NT2/D1 (cell line): ENCODE data around the gene KANSL1.
"Not testable (repeated sequence)": the region's sequence is repeated elsewhere in the genome, so short reads cannot be mapped to it uniquely, and the experiment has no call there.

Experiments
- DNase-seq: peaks from one replicate; pipeline ENCODE4 v3.0.0-alpha.2; 2011; ENCODE audit warnings: low read depth, low spot score
- H3K27me3 ChIP-seq: 2 replicates; pipeline ENCODE4 v1.6.0; 2011; ENCODE audit warnings: mild to moderate bottlenecking; ENCODE audit not compliant: insufficient read length, insufficient read depth
- H3K36me3 ChIP-seq: 2 replicates; pipeline ENCODE4 v1.6.1; 2011; ENCODE audit warnings: mild to moderate bottlenecking, low read length, mixed read lengths; ENCODE audit not compliant: insufficient read depth, insufficient read length
- H3K4me1 ChIP-seq: 2 replicates; pipeline ENCODE4 v1.5.1; 2011; ENCODE audit not compliant: insufficient read depth, insufficient read length
- H3K4me3 ChIP-seq: 2 replicates; pipeline ENCODE4 v1.5.1; 2011; ENCODE audit warnings: low read depth; ENCODE audit not compliant: insufficient read length
- H3K9ac ChIP-seq: 2 replicates; pipeline ENCODE4 v1.6.0; 2011; ENCODE audit warnings: low read depth; ENCODE audit not compliant: insufficient read length
- H3K9me3 ChIP-seq: 2 replicates; pipeline ENCODE4 v1.5.1; 2011; ENCODE audit warnings: mild to moderate bottlenecking, low read length; ENCODE audit not compliant: insufficient read depth
- SUZ12 ChIP-seq: IDR thresholded peaks from 2 replicates; pipeline ENCODE4 v1.6.1; 2011; ENCODE audit not compliant: insufficient read length, insufficient read depth; ENCODE audit errors: extremely low read depth
- YY1 ChIP-seq: IDR thresholded peaks from 2 replicates; pipeline ENCODE4 v1.6.1; 2011; ENCODE audit not compliant: insufficient read length, insufficient read depth
- ZNF274 ChIP-seq: IDR thresholded peaks from 2 replicates; pipeline ENCODE4 v1.6.1; 2011; ENCODE audit warnings: mild to moderate bottlenecking, low read depth, low read length

Gene KANSL1

DNA sequence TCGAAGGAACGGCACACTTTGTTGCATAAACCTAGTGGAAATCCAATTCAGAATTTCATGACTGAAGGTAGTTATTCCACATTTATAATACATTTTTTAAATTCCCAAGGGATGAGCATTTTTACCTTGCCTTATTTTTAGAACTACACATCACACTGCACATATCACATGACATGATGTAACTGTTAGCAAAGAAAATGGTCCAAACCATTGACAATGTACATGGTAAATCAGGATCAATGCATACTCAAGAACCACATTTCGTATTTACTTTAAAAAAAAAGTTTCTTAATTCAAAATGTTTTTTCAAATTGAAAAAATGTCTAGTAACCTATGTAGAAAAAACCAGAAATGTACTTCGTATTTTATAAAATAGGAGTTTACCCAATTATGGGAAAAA lies 2.5 kb downstream of the KANSL1 start:
- Histone ChIP-seq H3K9me3 (no peaks in the 10 kb centered on the region), H3K4me3 (no peak overlapping the region), H3K4me1 (peaks cover 3% of the 10 kb centered on the region), H3K27me3 (no peaks in the 10 kb centered on the region), H3K36me3 (peaks cover 6% of the 10 kb centered on the region), H3K9ac (no peak overlapping the region)
- no peak for DNase-seq
- TF ChIP-seq YY1, result no peak
- no peak for TF ChIP-seq SUZ12
- TF ChIP-seq ZNF274, result no peak

GRCh38 chr17:46186827-46187235 lies 6.4 kb downstream of the KANSL1 start:
- not testable (repeated sequence) for H3K27me3 ChIP-seq, H3K36me3 ChIP-seq, H3K9ac ChIP-seq, H3K9me3 ChIP-seq, DNase-seq, H3K4me3 ChIP-seq
- peaks cover 10% of the 10 kb centered on the region for H3K4me1 ChIP-seq

DNA sequence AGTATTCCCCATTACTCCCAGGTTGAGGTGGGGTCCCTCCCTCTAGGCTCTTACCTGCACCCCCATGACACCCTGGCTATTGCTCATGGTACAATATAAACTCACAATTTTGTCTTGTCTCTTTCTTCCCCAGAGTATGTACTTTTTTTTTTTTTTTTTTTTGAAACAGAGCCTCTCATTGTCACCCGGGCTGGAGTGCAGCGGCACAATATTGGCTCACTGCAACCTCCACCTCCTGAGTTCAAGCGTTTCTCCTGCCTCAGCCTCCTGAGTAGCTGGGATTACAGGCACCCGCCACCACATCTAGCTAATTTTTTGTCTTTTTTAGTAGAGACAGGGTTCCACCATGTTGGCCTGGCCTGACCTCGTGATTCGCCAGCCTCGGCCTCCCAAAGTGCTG lies 8.5 kb downstream of the KANSL1 start:
- peaks cover 3% of the 10 kb centered on the region for H3K36me3 ChIP-seq
- H3K4me3 ChIP-seq, result no peak overlapping the region

GRCh38 chr17:46183383-46183782 lies 9.8 kb downstream of the KANSL1 start:
- not testable (repeated sequence) for H3K4me3 ChIP-seq, H3K27me3 ChIP-seq, DNase-seq, H3K9ac ChIP-seq, H3K36me3 ChIP-seq, H3K4me1 ChIP-seq, H3K9me3 ChIP-seq

More for the DNA sequence above, 8.5 kb downstream of the KANSL1 start:
- Histone ChIP-seq H3K9me3 (no peaks in the 10 kb centered on the region), H3K4me1 (peaks cover 10% of the 10 kb centered on the region), H3K27me3 (no peaks in the 10 kb centered on the region), H3K9ac (no peak overlapping the region)
- no peak for DNase-seq
- no peak for TF ChIP-seq ZNF274
- TF ChIP-seq YY1, result no peak
- TF ChIP-seq SUZ12, result no peak

DNA sequence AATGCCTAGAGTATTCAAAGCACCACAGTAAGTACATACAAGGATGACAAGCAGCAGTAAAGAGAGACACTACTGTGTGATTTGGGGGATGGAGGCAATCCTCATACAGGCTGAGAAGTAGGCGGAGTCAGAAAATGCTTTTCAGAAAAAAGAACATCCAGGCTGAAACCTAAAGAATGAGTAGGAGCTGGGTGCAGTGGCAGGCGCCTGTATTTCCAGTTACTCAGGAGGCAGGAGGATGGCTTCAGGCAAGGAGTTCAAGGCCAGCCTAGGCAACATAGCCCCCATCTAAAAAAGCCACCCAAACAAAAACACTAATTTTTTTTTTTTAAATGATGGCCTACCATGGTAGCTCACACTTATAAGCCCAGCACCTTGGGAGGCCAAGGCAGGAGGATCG lies 10.3 kb downstream of the KANSL1 start:
- Histone ChIP-seq H3K36me3 (peaks cover 3% of the 10 kb centered on the region), H3K9me3 (no peaks in the 10 kb centered on the region), H3K4me3 (no peak overlapping the region), H3K4me1 (peaks cover 8% of the 10 kb centered on the region), H3K27me3 (no peaks in the 10 kb centered on the region), H3K9ac (no peak overlapping the region)
- DNase-seq, result no peak
- TF ChIP-seq ZNF274, result no peak
- no peak for TF ChIP-seq SUZ12
- no peak for TF ChIP-seq YY1

DNA sequence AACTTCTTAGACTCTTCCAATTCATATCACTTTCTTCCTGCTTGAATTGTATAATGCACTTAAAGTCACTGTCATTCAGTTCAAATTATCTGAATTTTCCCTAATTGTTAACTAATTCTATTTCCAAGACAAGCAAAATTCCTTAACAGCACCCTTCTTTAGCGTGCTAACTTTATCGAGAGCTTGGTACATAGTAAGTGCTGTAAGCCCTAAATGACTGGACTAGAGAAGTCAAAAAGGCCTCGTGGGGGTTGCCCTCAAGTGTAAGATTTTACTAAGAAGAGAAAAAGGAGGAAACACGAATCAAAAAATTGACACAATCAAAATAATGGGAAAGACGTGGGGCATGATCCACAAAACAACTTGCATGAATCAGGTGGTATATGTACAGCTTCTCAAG lies 11.3 kb downstream of the KANSL1 start:
- no peak for DNase-seq
- Histone ChIP-seq H3K9me3 (no peaks in the 10 kb centered on the region), H3K4me3 (no peak overlapping the region), H3K36me3 (peaks cover under 1% of the 10 kb centered on the region), H3K9ac (no peak overlapping the region), H3K27me3 (no peaks in the 10 kb centered on the region), H3K4me1 (peaks cover 8% of the 10 kb centered on the region)
- TF ChIP-seq YY1 (no peak), SUZ12 (no peak), ZNF274 (no peak)

DNA sequence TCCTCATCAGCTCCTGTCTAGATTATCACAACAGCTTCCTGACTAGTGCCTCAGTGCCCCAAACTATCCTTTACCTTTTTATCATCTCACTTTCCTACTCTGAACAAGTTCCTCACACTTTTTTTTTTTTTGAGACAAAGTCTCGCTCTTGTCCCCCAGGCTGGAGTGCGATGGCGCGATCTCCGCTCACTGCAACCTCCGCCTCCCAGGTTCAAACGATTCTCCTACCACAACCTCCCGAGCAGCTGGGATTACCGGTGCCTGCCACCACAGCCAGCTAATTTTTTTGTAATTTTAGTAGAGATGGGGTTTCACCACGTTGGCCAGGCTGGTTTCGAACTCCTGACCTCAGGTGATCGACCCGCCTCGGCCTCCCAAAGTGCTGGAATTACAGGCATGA lies 11.9 kb downstream of the KANSL1 start:
- H3K9ac ChIP-seq, H3K27me3 ChIP-seq, H3K36me3 ChIP-seq, DNase-seq, H3K4me1 ChIP-seq, H3K4me3 ChIP-seq, H3K9me3 ChIP-seq: not testable (repeated sequence)

DNA sequence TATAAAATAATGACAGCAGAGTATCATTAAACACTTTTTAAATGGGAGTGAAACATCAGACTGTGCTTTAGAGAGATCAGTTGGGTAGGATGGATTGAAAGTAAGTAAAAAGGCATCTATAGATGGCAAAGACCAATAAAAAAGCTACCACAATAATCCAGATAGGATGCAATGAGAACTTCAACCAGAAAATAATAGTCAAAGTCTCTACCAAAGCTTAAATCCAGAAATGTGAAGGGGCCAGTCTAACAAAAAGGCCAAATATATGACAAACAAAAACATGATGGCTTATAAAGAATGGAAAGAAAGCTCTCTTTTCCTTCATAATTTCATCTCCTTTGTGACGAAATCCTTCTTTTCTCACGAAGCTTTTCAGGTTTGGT lies 12.3 kb downstream of the KANSL1 start:
- Histone ChIP-seq H3K27me3 (no peaks in the 10 kb centered on the region), H3K9me3 (no peaks in the 10 kb centered on the region), H3K9ac (no peak overlapping the region), H3K4me3 (no peak overlapping the region), H3K36me3 (no peaks in the 10 kb centered on the region), H3K4me1 (peaks cover 10% of the 10 kb centered on the region)
- TF ChIP-seq YY1, result no peak
- TF ChIP-seq ZNF274, result no peak
- TF ChIP-seq SUZ12, result no peak
- no peak for DNase-seq

DNA sequence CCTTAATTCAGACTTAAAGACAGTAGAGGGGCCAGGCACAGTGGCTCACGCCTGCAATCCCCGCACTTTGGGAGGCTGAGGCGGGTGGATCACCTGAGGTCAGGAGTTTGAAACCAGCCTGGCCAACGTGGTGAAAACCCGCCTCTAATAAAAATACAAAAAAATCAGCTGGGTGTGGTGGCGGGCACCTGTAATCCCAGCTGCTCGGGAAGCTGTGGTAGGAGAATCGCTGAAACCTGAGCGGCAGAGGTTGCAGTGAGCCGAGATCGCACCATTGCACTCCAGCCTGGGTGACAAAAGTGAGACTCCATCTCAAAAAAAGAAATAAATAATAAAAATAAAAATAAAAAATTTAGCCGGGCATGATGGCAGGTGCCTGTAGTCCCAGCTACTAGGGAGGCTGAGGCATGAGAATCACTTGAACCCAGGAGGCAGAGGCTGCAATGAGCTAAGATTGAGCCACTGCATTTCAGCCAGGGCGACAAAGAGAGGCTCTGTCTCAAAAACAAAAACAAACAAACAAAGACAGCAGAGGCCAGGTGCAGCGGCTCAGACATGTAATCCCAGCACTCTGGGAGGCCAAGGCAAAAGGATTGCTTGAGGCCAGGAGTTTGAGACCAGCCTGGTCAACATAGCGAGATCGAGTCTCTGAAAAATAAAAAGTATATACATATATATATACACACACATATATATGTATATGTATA lies 12.9 kb downstream of the KANSL1 start:
- H3K27me3 ChIP-seq, H3K9ac ChIP-seq, H3K9me3 ChIP-seq, H3K36me3 ChIP-seq, H3K4me3 ChIP-seq, DNase-seq: not testable (repeated sequence)
- H3K4me1 ChIP-seq, result peaks cover 11% of the 10 kb centered on the region
